Endodermal cell (in vitro differentiated cells): ENCODE data around the gene UGT2B7. TPM values are rescaled to one million over a fixed set of nuclear protein-coding genes. Genes with fewer than 3 reads are reported as not detected.

Experiments
- DNase-seq: peaks from one replicate; pipeline ENCODE4 v3.0.0-alpha.2; 2017
- H3K27ac ChIP-seq: 2 replicates; pipeline ENCODE4 v1.5.1; 2013; ENCODE audit warnings: mild to moderate bottlenecking, low read depth, low read length, moderate library complexity
- H3K27me3 ChIP-seq: 2 replicates; pipeline ENCODE4 v1.6.1; 2013; ENCODE audit warnings: mild to moderate bottlenecking, low read length, moderate library complexity; ENCODE audit not compliant: insufficient read depth, control insufficient read depth, poor library complexity, severe bottlenecking
- H3K36me3 ChIP-seq: 2 replicates; pipeline ENCODE4 v1.7.0; 2013; ENCODE audit warnings: mild to moderate bottlenecking, low read length, moderate library complexity; ENCODE audit not compliant: control insufficient read depth, insufficient read depth
- H3K4me1 ChIP-seq: one replicate; pipeline ENCODE4 v1.7.0; 2013; ENCODE audit warnings: low read length; ENCODE audit not compliant: control insufficient read depth, insufficient read depth
- H3K4me3 ChIP-seq: 2 replicates; pipeline ENCODE4 v1.5.1; 2013; ENCODE audit warnings: mild to moderate bottlenecking, low read length, moderate library complexity
- H3K9ac ChIP-seq: 2 replicates; pipeline ENCODE4 v1.6.1; 2013; ENCODE audit warnings: mild to moderate bottlenecking, low read length, moderate library complexity; ENCODE audit not compliant: poor library complexity, severe bottlenecking; ENCODE audit errors: extremely low read depth
- H3K9me3 ChIP-seq: 2 replicates; pipeline ENCODE4 v1.6.1; 2013; ENCODE audit warnings: mild to moderate bottlenecking, low read length, moderate library complexity; ENCODE audit not compliant: control insufficient read depth
- H3K27ac Mint-ChIP-seq: 2 replicates; pipeline ENCODE4 v1.8.0; 2020; ENCODE audit warnings: mixed read lengths
- H3K27me3 Mint-ChIP-seq: 2 replicates; pipeline ENCODE4 v1.8.0; 2021; ENCODE audit warnings: mild to moderate bottlenecking, mixed read lengths; ENCODE audit not compliant: insufficient read depth
- H3K36me3 Mint-ChIP-seq: 2 replicates; pipeline ENCODE4 v1.8.0; 2020; ENCODE audit warnings: low read depth, mixed read lengths
- H3K4me1 Mint-ChIP-seq: 2 replicates; pipeline ENCODE4 v1.8.0; 2020; ENCODE audit warnings: mixed read lengths
- H3K4me3 Mint-ChIP-seq: 2 replicates; pipeline ENCODE4 v1.8.0; 2020; ENCODE audit warnings: mild to moderate bottlenecking, moderate library complexity, mixed read lengths
- H3K9me3 Mint-ChIP-seq: 2 replicates; pipeline ENCODE4 v1.8.0; 2020; ENCODE audit warnings: mild to moderate bottlenecking, mixed read lengths
- WGBS, 2 experiments: methylation state at CpG; one replicate each; pipeline versions ENCODE4 v1.1.5 to v1.1.7; 2013; ENCODE audit warnings: missing lambda C conversion rate in 2 of 2, mixed read lengths in 1 of 2; ENCODE audit not compliant: insufficient coverage in 1 of 2, insufficient read length in 1 of 2; 5-methylcytosine and 5-hydroxymethylcytosine counted together
- total RNA-seq, 2 donors: library from RNA; stranded (reverse); fragmentation: NEBNext Ultra II Directional in 1 of 2; extraction: Animal tissue kit (Norgen Biotek cat#: 25700) in 1 of 2; gene quantifications; 2 replicates in 1 of 2; 3 replicates in 1 of 2; pipeline ENCODE4 v1.2.1, GENCODE V29; 2021
- TF ChIP-seq, protein P1 (sequence below): fragments of 200-600 bp; sonication (generic); conservative IDR thresholded peaks from 2 replicates; pipeline ENCODE4 v1.5.0; 2021; ENCODE audit warnings: antibody characterized with exemption, mild to moderate bottlenecking

UGT2B7 gene
- total RNA-seq, 2 donors from 2014 or later: not detected

DNA sequence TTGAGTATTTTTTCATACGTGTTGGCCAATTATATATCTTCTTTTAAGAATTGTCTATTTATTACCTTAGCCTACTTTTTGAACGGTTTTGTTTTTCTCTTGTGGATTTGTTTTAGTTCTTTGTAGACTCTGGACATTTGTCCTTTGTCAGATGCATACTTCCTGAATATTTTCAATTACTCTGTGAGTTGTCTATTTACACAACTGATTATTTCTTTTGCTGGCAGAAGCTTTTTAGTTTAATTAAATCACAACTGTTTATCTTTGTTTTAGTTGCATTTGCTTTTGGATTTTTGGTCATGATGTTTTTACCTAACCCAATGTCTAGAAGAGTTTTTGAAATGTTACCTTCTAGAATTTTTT lies 19.6 kb downstream of the UGT2B7 start:
- Histone ChIP-seq H3K27me3 (no peaks in the 10 kb centered on the region), H3K36me3 (no peaks in the 10 kb centered on the region), H3K27ac (no peak overlapping the region), H3K4me1 (no peaks in the 10 kb centered on the region), H3K9ac (no peak overlapping the region), H3K4me3 (no peak overlapping the region), H3K9me3 (peaks cover 5% of the 10 kb centered on the region)
- Mint-ChIP-seq H3K27ac (no peak overlapping the region), H3K36me3 (no peaks in the 10 kb centered on the region), H3K4me3 (no peak overlapping the region), H3K27me3 (no peaks in the 10 kb centered on the region), H3K9me3 (peaks cover 15% of the 10 kb centered on the region), H3K4me1 (peaks cover 10% of the 10 kb centered on the region)
- TF ChIP-seq, protein P1, sequence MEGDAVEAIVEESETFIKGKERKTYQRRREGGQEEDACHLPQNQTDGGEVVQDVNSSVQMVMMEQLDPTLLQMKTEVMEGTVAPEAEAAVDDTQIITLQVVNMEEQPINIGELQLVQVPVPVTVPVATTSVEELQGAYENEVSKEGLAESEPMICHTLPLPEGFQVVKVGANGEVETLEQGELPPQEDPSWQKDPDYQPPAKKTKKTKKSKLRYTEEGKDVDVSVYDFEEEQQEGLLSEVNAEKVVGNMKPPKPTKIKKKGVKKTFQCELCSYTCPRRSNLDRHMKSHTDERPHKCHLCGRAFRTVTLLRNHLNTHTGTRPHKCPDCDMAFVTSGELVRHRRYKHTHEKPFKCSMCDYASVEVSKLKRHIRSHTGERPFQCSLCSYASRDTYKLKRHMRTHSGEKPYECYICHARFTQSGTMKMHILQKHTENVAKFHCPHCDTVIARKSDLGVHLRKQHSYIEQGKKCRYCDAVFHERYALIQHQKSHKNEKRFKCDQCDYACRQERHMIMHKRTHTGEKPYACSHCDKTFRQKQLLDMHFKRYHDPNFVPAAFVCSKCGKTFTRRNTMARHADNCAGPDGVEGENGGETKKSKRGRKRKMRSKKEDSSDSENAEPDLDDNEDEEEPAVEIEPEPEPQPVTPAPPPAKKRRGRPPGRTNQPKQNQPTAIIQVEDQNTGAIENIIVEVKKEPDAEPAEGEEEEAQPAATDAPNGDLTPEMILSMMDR: no peak
- no peak for DNase-seq
- 100% methylated on average over 1 of the region's 2 CpGs; no CpG with 5 or more reads in 1 of the 2 experiments for WGBS, 2 experiments

DNA sequence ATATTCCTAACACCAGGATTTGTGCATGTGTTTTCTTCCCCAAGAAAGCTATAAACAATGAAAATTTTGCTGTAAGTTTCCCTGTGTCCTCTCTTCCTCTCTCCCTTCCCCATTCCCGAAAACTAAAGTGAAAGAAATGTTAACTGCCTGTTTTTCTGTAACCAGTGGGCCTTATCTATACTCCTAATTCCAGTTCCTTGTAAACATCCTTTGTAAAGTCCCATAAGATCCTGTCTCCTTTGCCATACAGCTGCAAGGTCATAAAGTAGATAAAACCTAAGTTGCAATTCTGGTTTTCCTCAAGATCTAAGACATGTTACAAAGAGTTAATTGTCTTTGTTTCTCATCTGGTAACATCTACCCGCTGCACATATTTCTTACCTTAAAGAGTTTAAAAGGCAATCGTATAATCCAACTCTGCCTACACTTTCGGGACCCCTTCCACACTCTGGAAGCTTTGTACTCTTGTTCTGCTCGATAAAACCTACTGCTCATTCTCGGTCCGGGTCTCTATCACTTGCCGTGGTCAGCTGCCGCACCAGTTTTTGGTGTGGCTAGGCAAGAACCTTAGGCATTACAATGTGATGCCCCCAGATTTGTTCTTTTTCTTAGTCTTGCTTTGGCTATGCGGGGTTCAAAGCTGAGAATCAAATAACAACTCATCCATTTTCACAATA lies 20.5 kb downstream of the UGT2B7 start:
- peaks cover 15% of the 10 kb centered on the region for H3K9me3 Mint-ChIP-seq
- 94 to 98% methylated on average over 5 to 10 of the region's 10 CpGs for WGBS, 2 experiments

DNA sequence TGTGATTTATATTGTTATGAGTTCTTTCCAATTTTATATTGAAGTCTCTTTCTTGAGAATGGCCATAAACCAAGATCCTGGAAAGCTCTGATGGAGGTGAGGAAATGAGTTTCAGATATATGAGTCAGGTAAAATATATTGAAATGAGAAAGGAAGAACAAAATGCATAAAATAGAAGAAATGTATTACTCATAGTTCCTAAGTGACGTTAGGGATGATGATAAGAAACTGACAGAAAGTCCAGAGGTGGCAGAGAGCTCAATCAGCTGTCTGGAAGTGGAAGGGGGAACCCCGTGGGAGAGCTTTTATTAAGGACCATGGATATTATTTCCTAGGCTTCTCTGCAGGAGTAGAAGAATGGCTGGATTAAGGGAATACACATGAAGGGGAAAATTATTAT lies 24.6 kb downstream of the UGT2B7 start:
- Histone ChIP-seq H3K9ac (no peak overlapping the region), H3K9me3 (peaks cover 2% of the 10 kb centered on the region), H3K27me3 (no peaks in the 10 kb centered on the region), H3K36me3 (no peaks in the 10 kb centered on the region), H3K27ac (no peak overlapping the region), H3K4me3 (no peak overlapping the region), H3K4me1 (no peaks in the 10 kb centered on the region)
- TF ChIP-seq, protein P1: no peak
- 83 to 92% methylated on average over 2 of the region's 2 CpGs for WGBS, 2 experiments
- no peak for DNase-seq
- Mint-ChIP-seq H3K27ac (no peak overlapping the region), H3K27me3 (no peaks in the 10 kb centered on the region), H3K36me3 (no peaks in the 10 kb centered on the region), H3K4me3 (no peak overlapping the region), H3K9me3 (peaks cover 5% of the 10 kb centered on the region), H3K4me1 (peaks cover 10% of the 10 kb centered on the region)

More for the DNA sequence above, 20.5 kb downstream of the UGT2B7 start:
- Mint-ChIP-seq H3K36me3 (no peaks in the 10 kb centered on the region), H3K27me3 (no peaks in the 10 kb centered on the region), H3K27ac (peak overlapping the region; percentile 14), H3K4me1 (peaks cover 10% of the 10 kb centered on the region), H3K4me3 (no peak overlapping the region)
- Histone ChIP-seq H3K27me3 (no peaks in the 10 kb centered on the region), H3K27ac (no peak overlapping the region), H3K4me1 (no peaks in the 10 kb centered on the region), H3K36me3 (no peaks in the 10 kb centered on the region), H3K4me3 (no peak overlapping the region), H3K9me3 (peaks cover 5% of the 10 kb centered on the region), H3K9ac (no peak overlapping the region)
- TF ChIP-seq, protein P1: no peak
- no peak for DNase-seq
